Fibroblast of lung (primary cell): Measurements from ENCODE around the gene TLE1.

Experiments
- EZH2 ChIP-seq: IDR thresholded peaks from 2 replicates; pipeline ENCODE4 v1.5.1; 2012; ENCODE audit warnings: low read length, control low read depth, mild to moderate bottlenecking; ENCODE audit errors: missing control alignments
- TF ChIP-seq, protein P1 (sequence below), 2 donors: IDR thresholded peaks in 1 of 2; conservative IDR thresholded peaks in 1 of 2; 1 replicate in 1 of 2; 2 replicates in 1 of 2; pipeline ENCODE4 v1.5.1; 2011 to 2012; ENCODE audit warnings: low read length in 2 of 2, control low read depth in 1 of 2, inconsistent platforms in 1 of 2, low read depth in 1 of 2, mild to moderate bottlenecking in 1 of 2

DNA sequence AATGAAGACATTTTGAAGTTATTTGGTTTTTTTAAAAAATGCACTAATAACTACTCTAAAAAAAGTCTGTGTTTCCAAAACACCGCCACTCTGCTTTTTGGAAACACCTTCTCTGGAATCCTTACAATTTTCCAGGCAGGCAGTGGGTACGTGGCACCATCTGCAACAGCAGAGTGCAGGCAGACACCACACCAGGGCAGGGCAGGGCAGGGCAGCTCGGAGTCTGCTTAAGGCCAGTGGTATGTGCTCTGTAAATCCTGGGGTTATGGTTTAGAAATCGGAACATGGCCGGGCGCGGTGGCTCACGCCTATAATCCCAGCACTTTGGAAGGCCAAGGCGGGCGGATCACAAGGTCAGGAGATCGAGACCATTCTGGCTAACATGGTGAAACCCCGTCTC, 97.6 kb downstream of the TLE1 start:
- no peak for TF ChIP-seq EZH2
- TF ChIP-seq, protein P1, sequence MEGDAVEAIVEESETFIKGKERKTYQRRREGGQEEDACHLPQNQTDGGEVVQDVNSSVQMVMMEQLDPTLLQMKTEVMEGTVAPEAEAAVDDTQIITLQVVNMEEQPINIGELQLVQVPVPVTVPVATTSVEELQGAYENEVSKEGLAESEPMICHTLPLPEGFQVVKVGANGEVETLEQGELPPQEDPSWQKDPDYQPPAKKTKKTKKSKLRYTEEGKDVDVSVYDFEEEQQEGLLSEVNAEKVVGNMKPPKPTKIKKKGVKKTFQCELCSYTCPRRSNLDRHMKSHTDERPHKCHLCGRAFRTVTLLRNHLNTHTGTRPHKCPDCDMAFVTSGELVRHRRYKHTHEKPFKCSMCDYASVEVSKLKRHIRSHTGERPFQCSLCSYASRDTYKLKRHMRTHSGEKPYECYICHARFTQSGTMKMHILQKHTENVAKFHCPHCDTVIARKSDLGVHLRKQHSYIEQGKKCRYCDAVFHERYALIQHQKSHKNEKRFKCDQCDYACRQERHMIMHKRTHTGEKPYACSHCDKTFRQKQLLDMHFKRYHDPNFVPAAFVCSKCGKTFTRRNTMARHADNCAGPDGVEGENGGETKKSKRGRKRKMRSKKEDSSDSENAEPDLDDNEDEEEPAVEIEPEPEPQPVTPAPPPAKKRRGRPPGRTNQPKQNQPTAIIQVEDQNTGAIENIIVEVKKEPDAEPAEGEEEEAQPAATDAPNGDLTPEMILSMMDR (conservative IDR thresholded peaks at IDR 0.05 in 1 of 2, IDR thresholded peaks at IDR 0.05 in 1 of 2; ENCODE audit: low read depth in 1 of 2, low read length in 2 of 2) = no peak
